Measurements from ENCODE around the gene PDE9A.

Gene PDE9A

DNA sequence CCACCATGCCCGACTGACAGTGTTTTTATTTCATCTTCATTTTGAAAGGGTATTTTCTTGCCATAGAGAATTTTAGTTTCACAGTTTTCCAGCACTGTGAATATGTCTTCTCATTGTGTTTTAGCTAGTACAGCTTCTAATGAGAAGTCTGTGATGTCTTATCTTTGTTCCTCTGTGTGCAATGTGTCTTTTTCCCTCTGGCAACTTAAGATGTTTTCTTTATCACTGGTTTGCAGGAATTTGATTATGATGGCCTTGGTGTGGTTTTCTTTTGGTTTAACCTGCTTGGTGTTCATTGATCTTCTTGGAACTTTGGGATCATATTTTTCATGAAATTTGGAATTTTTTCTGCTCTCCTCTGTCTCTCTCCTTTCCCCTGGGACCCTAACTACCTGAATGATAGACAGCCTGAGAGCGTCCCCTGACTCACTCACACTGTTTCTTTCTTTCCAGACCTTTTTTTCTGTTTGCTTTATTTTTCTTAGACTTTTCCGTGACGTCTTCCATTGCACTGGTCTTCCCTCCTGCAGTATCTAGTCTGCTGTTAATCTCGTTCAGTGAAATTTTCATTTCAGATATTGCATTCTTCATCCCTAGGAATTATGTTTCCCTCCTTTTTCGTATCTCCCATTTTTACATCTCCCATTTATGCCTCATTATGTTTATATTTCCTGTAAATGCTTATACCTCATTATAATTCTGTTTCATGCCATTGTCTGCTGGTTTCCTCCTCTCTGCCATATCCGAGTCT lies 48.5 kb downstream of the PDE9A start:
- Histone ChIP-seq H3K4me1 (ENCODE audit: control insufficient read depth in 1 of 2, insufficient read depth in 2 of 2, low read length in 2 of 2) (no peaks in the 10 kb centered on the region), H3K27ac (ENCODE audit: low read depth, low read length) (no peak overlapping the region), H3K9me3 (ENCODE audit: control insufficient read depth in 1 of 2, low read length in 2 of 2) (peaks cover 0 to 3% of the 10 kb centered on the region in 2 donors), H3K36me3 (ENCODE audit: control insufficient read depth in 1 of 2, insufficient read depth in 2 of 2, low read length in 2 of 2) (no peaks in the 10 kb centered on the region), H3K27me3 (ENCODE audit: control insufficient read depth in 1 of 2, insufficient read depth in 2 of 2, low read length in 2 of 2) (no peaks in the 10 kb centered on the region), H3K4me3 (ENCODE audit: low read depth in 1 of 2, low read length in 2 of 2) (no peak overlapping the region), H3K9ac (ENCODE audit: low read depth in 1 of 2, low read length in 2 of 2) (no peak overlapping the region)

DNA sequence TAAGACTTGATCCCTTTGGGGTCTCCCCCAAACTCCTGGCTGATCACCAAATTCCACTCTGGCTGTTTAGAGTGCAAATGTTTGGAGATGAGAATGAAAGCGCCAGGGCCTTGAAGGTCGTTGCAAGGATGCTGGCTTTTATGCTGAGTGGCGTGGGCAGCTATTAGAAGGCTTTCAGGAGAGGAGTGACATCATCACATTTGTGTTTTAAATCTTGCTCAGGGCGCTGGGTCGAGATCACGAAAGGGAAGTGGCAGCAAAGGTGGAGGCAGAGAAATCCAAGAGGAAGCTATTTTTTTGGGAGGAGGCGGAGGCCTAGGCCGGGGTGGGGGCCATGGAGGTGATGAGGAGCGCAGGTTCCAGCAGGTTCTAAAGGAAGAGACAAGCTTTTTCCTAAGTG lies 49.3 kb downstream of the PDE9A start:
- Histone ChIP-seq H3K9ac (ENCODE audit: low read depth in 1 of 2, low read length in 2 of 2) (no peak overlapping the region), H3K4me3 (ENCODE audit: low read depth in 1 of 2, low read length in 2 of 2) (no peak overlapping the region), H3K9me3 (ENCODE audit: control insufficient read depth in 1 of 2, low read length in 2 of 2) (peaks cover 0 to 3% of the 10 kb centered on the region in 2 donors)

GRCh38 chr21:42703136-42703908 lies 49.9 kb downstream of the PDE9A start:
- Histone ChIP-seq H3K4me1 (ENCODE audit: control insufficient read depth in 1 of 2, insufficient read depth in 2 of 2, low read length in 2 of 2) (no peaks in the 10 kb centered on the region), H3K4me3 (ENCODE audit: low read depth in 1 of 2, low read length in 2 of 2) (no peak overlapping the region), H3K36me3 (ENCODE audit: control insufficient read depth in 1 of 2, insufficient read depth in 2 of 2, low read length in 2 of 2) (no peaks in the 10 kb centered on the region), H3K27me3 (ENCODE audit: control insufficient read depth in 1 of 2, insufficient read depth in 2 of 2, low read length in 2 of 2) (no peaks in the 10 kb centered on the region), H3K9me3 (ENCODE audit: control insufficient read depth in 1 of 2, low read length in 2 of 2) (peaks cover 0 to 3% of the 10 kb centered on the region in 2 donors), H3K27ac (ENCODE audit: low read depth, low read length) (no peak overlapping the region), H3K9ac (ENCODE audit: low read depth in 1 of 2, low read length in 2 of 2) (no peak overlapping the region)

More for the DNA sequence above, 49.3 kb downstream of the PDE9A start:
- Histone ChIP-seq H3K27me3 (ENCODE audit: control insufficient read depth in 1 of 2, insufficient read depth in 2 of 2, low read length in 2 of 2) (no peaks in the 10 kb centered on the region), H3K4me1 (ENCODE audit: control insufficient read depth in 1 of 2, insufficient read depth in 2 of 2, low read length in 2 of 2) (no peaks in the 10 kb centered on the region), H3K36me3 (ENCODE audit: control insufficient read depth in 1 of 2, insufficient read depth in 2 of 2, low read length in 2 of 2) (no peaks in the 10 kb centered on the region), H3K27ac (ENCODE audit: low read depth, low read length) (no peak overlapping the region)

GRCh38 chr21:42703965-42704364 lies 50.5 kb downstream of the PDE9A start:
- H3K36me3 ChIP-seq (ENCODE audit: control insufficient read depth in 1 of 2, insufficient read depth in 2 of 2, low read length in 2 of 2): no peaks in the 10 kb centered on the region
- H3K9me3 ChIP-seq (ENCODE audit: control insufficient read depth in 1 of 2, low read length in 2 of 2): peaks cover 0 to 3% of the 10 kb centered on the region in 2 donors
- no peak overlapping the region for H3K4me3 ChIP-seq (ENCODE audit: low read depth in 1 of 2, low read length in 2 of 2)
- no peak overlapping the region for H3K27ac ChIP-seq (ENCODE audit: low read depth, low read length)
- H3K9ac ChIP-seq (ENCODE audit: low read depth in 1 of 2, low read length in 2 of 2): no peak overlapping the region
- H3K27me3 ChIP-seq (ENCODE audit: control insufficient read depth in 1 of 2, insufficient read depth in 2 of 2, low read length in 2 of 2): no peaks in the 10 kb centered on the region
- H3K4me1 ChIP-seq (ENCODE audit: control insufficient read depth in 1 of 2, insufficient read depth in 2 of 2, low read length in 2 of 2): no peaks in the 10 kb centered on the region

GRCh38 chr21:42704861-42705260 lies 51.4 kb downstream of the PDE9A start:
- Histone ChIP-seq H3K4me1 (ENCODE audit: control insufficient read depth in 1 of 2, insufficient read depth in 2 of 2, low read length in 2 of 2) (no peaks in the 10 kb centered on the region), H3K4me3 (ENCODE audit: low read depth in 1 of 2, low read length in 2 of 2) (no peak overlapping the region), H3K36me3 (ENCODE audit: control insufficient read depth in 1 of 2, insufficient read depth in 2 of 2, low read length in 2 of 2) (no peaks in the 10 kb centered on the region), H3K9me3 (ENCODE audit: control insufficient read depth in 1 of 2, low read length in 2 of 2) (peaks cover 0 to 3% of the 10 kb centered on the region in 2 donors), H3K27ac (ENCODE audit: low read depth, low read length) (no peak overlapping the region), H3K9ac (ENCODE audit: low read depth in 1 of 2, low read length in 2 of 2) (no peak overlapping the region), H3K27me3 (ENCODE audit: control insufficient read depth in 1 of 2, insufficient read depth in 2 of 2, low read length in 2 of 2) (no peaks in the 10 kb centered on the region)

DNA sequence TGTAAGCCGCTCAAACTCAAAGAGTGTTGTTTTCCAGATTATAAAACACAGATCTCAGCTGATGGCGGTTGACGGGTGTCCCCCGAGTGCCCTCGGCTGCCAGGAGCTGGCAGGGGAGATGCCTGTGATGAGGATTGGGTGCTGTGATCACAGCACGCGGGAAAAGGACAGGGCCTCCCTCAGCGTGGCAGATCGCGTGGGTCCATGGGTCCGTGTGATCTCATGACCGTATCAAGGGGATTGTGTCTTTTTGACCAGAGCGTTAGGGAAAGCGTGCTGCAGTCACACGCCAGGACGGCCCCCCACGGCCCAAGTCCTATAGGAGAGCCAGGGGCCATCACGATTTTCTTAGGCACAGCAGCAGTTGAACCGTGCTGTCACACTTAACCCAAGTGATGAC lies 51.9 kb downstream of the PDE9A start:
- Histone ChIP-seq H3K4me3 (ENCODE audit: low read depth in 1 of 2, low read length in 2 of 2) (no peak overlapping the region), H3K27me3 (ENCODE audit: control insufficient read depth in 1 of 2, insufficient read depth in 2 of 2, low read length in 2 of 2) (no peaks in the 10 kb centered on the region), H3K27ac (ENCODE audit: low read depth, low read length) (no peak overlapping the region), H3K9ac (ENCODE audit: low read depth in 1 of 2, low read length in 2 of 2) (no peak overlapping the region), H3K4me1 (ENCODE audit: control insufficient read depth in 1 of 2, insufficient read depth in 2 of 2, low read length in 2 of 2) (no peaks in the 10 kb centered on the region), H3K9me3 (ENCODE audit: control insufficient read depth in 1 of 2, low read length in 2 of 2) (peaks cover 0 to 3% of the 10 kb centered on the region in 2 donors), H3K36me3 (ENCODE audit: control insufficient read depth in 1 of 2, insufficient read depth in 2 of 2, low read length in 2 of 2) (no peaks in the 10 kb centered on the region)

GRCh38 chr21:42705746-42706374 lies 52.4 kb downstream of the PDE9A start:
- H3K9ac ChIP-seq (ENCODE audit: low read depth in 1 of 2, low read length in 2 of 2): no peak overlapping the region
- no peak overlapping the region for H3K27ac ChIP-seq (ENCODE audit: low read depth, low read length)
- H3K27me3 ChIP-seq (ENCODE audit: control insufficient read depth in 1 of 2, insufficient read depth in 2 of 2, low read length in 2 of 2): no peaks in the 10 kb centered on the region
- H3K9me3 ChIP-seq (ENCODE audit: control insufficient read depth in 1 of 2, low read length in 2 of 2): peaks cover 0 to 3% of the 10 kb centered on the region in 2 donors
- no peak overlapping the region for H3K4me3 ChIP-seq (ENCODE audit: low read depth in 1 of 2, low read length in 2 of 2)
- H3K36me3 ChIP-seq (ENCODE audit: control insufficient read depth in 1 of 2, insufficient read depth in 2 of 2, low read length in 2 of 2): no peaks in the 10 kb centered on the region
- H3K4me1 ChIP-seq (ENCODE audit: control insufficient read depth in 1 of 2, insufficient read depth in 2 of 2, low read length in 2 of 2): no peaks in the 10 kb centered on the region

DNA sequence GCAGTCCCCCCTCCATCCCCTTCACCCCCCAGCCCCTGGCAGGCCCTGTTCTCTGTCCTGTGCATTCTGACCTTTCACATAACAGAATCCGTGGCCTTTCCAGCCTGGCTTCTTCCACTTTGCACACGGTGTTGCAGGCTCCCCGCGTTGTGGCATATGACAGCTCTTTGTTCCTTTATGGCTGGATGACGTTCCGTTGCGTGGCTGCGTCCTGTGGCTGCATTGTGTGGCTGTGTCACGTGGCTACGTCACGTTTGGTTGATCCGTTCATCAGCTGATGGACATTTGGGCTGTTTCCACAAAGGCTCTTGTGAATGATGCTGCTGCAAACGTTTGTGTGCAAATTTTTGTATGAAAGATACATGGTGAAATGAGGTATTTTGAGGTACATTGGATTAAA lies 53.3 kb downstream of the PDE9A start:
- Histone ChIP-seq H3K4me1 (ENCODE audit: control insufficient read depth in 1 of 2, insufficient read depth in 2 of 2, low read length in 2 of 2) (no peaks in the 10 kb centered on the region), H3K27me3 (ENCODE audit: control insufficient read depth in 1 of 2, insufficient read depth in 2 of 2, low read length in 2 of 2) (no peaks in the 10 kb centered on the region), H3K27ac (ENCODE audit: low read depth, low read length) (no peak overlapping the region)

DNA sequence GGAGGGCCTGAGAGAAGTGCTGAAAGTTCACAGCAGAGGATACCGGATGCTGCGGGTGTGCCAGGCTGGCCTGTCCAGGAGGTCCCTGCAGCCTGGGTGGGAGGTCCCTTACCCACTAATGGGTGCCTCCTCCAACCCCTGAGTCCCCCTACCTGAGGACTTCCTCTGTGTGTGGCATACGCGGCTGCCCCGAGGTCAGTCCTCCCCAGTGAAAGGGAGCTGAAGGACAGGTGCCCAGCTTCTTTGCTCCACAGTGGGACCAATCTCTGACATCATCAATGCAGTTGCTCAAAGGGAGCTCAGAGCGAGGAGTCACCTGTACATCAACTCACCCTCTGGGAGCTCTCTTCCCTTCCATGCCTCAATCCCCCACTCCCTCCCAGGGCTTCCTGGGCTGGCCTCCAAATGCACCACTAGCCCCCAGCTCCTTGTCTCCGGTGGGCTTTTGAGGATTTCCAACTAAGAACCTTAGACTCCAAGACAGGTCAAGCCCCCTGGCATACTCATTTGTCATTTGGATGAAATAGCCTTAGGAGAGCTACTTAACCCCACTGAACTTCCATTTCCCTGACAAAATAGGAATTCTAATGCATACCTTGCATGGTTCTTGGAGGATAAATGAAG lies 53.9 kb downstream of the PDE9A start:
- Histone ChIP-seq H3K27me3 (ENCODE audit: control insufficient read depth in 1 of 2, insufficient read depth in 2 of 2, low read length in 2 of 2) (no peaks in the 10 kb centered on the region), H3K9me3 (ENCODE audit: control insufficient read depth in 1 of 2, low read length in 2 of 2) (no peaks in the 10 kb centered on the region), H3K9ac (ENCODE audit: low read depth in 1 of 2, low read length in 2 of 2) (no peak overlapping the region), H3K27ac (ENCODE audit: low read depth, low read length) (no peak overlapping the region), H3K36me3 (ENCODE audit: control insufficient read depth in 1 of 2, insufficient read depth in 2 of 2, low read length in 2 of 2) (no peaks in the 10 kb centered on the region), H3K4me3 (ENCODE audit: low read depth in 1 of 2, low read length in 2 of 2) (no peak overlapping the region), H3K4me1 (ENCODE audit: control insufficient read depth in 1 of 2, insufficient read depth in 2 of 2, low read length in 2 of 2) (no peaks in the 10 kb centered on the region)

More for the DNA sequence above, 53.3 kb downstream of the PDE9A start:
- no peak overlapping the region for H3K4me3 ChIP-seq (ENCODE audit: low read depth in 1 of 2, low read length in 2 of 2)
- H3K9me3 ChIP-seq (ENCODE audit: control insufficient read depth in 1 of 2, low read length in 2 of 2): peaks cover 0 to 3% of the 10 kb centered on the region in 2 donors
- no peak overlapping the region for H3K9ac ChIP-seq (ENCODE audit: low read depth in 1 of 2, low read length in 2 of 2)
- no peaks in the 10 kb centered on the region for H3K36me3 ChIP-seq (ENCODE audit: control insufficient read depth in 1 of 2, insufficient read depth in 2 of 2, low read length in 2 of 2)

GRCh38 chr21:42708107-42708506 lies 54.7 kb downstream of the PDE9A start:
- Histone ChIP-seq H3K4me3 (ENCODE audit: low read depth in 1 of 2, low read length in 2 of 2) (no peak overlapping the region), H3K27ac (ENCODE audit: low read depth, low read length) (no peak overlapping the region), H3K36me3 (ENCODE audit: control insufficient read depth in 1 of 2, insufficient read depth in 2 of 2, low read length in 2 of 2) (no peaks in the 10 kb centered on the region), H3K27me3 (ENCODE audit: control insufficient read depth in 1 of 2, insufficient read depth in 2 of 2, low read length in 2 of 2) (no peaks in the 10 kb centered on the region), H3K9me3 (ENCODE audit: control insufficient read depth in 1 of 2, low read length in 2 of 2) (no peaks in the 10 kb centered on the region), H3K9ac (ENCODE audit: low read depth in 1 of 2, low read length in 2 of 2) (no peak overlapping the region), H3K4me1 (ENCODE audit: control insufficient read depth in 1 of 2, insufficient read depth in 2 of 2, low read length in 2 of 2) (no peaks in the 10 kb centered on the region)
